ACHN (cell line): ENCODE data around the gene ODR4.
"Not testable (repeated sequence)": the region's sequence is repeated elsewhere in the genome, so short reads cannot be mapped to it uniquely, and the experiment has no call there.

Source experiments
- DNase-seq: peaks from one replicate; pipeline ENCODE4 v3.0.0-alpha.2; 2015
- in situ Hi-C: cut with HindIII; loops from 2 replicates; pipeline ENCODE4 v1.10.0; 2017; ENCODE audit warnings: low sequenced_read_pairs, low pct_ligation_motif_present, low pct_unique_long_range_greater_than_20kb

ODR4 gene

GRCh38 chr1:186375152-186375928 is at the start of gene ODR4, which contains the start of gene TPR:
ODR4 (plus strand) TSS chr1:186375838; CDS start chr1:186379786, 3,948 bp downstream.
TPR (minus strand) TSS chr1:186375253; CDS start chr1:186375028, 225 bp downstream.
- in situ Hi-C loops, result no loop called here

DNA sequence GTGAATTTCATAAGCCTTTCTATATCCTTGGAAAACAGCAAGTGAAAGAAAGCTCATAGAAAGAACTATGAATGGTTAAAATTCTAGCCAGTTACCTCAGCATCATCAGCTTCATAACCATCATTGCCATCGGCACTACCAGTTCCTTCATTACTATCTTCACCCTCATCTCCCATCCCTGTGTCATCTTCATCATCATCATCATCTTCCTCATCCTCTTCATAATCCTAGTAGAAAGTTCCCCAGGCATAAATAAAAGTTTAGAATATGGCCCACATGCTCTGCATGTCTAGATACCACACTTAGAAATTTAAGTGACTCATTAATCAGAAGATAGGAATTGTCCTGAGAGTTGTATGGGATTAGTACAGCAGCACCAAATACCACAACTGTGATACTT is 49.6 kb upstream of the ODR4 start:
- in situ Hi-C loops, result no loop called here

More at GRCh38 chr1:186375152-186375928, at the start of gene ODR4, which contains the start of gene TPR:
- peak; percentile 99 for DNase-seq

DNA sequence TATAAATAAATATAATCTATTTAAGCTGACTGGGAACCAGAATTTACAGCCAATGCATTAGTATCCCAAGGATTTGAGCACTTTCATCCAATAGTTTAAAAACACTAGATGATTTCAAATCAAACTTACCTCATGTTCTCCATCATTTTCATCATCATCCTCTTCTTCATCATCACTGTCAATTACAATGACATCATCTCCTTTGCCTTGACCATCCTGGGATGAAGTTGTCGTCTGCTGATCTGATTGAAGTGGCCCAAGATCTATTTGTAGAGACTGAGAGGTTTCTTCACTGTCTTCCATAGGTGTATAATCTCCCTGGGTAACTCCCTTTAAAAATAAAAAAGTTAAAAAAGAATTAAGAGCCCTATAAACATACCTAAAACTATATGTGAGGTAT is 48.3 kb upstream of the ODR4 start:
- in situ Hi-C loops, result no loop called here
- no peak for DNase-seq

More for the DNA sequence above, 49.6 kb upstream of the ODR4 start:
- no peak for DNase-seq

GRCh38 chr1:186330758-186331157 is 44.9 kb upstream of the ODR4 start:
- in situ Hi-C loops, result no loop called here
- peak; percentile 25 for DNase-seq

- DNase-seq, result no peak
- in situ Hi-C loops, result no loop called here
These were observed 38.1 kb upstream of the ODR4 start for GRCh38 chr1:186337554-186337953.

DNA sequence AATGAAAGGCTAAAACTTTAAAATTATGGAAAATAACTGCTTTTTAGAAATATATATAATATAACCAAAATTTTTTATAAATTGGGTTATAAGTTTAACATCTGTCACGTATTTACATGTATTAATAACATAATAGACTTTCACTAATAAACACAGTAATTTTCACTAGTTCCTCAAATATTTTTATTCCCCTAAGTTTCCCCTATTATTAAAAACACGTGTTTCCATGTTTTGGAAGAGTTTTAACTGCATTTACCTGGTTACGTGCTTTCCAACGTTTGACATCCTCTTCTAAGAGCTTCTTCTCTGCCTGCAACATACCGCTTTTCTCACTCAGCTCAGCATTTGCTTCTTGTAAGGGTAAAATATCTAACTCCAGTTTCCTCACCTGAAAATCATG is 34.9 kb upstream of the ODR4 start:
- in situ Hi-C loops, result no loop called here
- DNase-seq, result no peak

DNA sequence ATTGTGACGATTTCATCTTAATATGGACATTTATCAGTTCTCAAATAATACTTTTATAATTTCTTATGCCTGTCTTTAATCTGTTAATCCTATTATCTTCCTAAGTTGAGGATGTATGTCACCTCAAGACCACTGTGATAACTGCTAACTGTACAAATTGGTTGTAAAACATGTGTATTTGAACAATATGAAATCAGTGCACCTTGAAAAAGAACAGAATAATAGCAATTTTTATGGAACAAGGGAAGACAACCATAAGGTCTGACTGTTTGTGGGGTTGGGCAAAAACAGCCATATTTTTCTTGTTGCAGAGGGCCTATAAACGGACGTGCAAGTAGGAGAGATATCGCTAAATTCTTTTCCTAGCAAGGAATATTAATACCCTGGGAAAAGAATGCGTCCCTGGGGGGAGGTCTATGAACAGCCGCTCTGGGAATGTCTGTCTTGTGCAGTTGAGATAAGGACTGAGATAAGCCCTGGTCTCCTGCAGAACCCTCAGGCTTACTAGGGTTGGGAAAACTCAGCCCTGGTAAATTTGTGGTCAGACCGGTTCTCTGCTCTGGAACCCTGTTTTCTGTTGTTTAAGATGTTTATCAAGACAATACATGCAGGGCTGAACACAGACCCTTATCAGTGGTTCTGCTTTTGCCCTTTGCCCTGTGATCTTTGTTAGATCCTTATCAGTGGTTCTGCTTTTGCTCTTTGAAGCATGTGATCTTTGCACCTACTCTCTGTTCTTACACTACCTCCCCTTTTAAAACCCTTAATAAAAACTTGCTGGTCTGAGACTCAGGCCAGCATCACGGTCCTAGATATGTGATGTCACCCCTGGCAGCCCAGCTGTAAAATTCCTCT is 27.6 kb upstream of the ODR4 start:
- DNase-seq, in situ Hi-C loops: not testable (repeated sequence)

DNA sequence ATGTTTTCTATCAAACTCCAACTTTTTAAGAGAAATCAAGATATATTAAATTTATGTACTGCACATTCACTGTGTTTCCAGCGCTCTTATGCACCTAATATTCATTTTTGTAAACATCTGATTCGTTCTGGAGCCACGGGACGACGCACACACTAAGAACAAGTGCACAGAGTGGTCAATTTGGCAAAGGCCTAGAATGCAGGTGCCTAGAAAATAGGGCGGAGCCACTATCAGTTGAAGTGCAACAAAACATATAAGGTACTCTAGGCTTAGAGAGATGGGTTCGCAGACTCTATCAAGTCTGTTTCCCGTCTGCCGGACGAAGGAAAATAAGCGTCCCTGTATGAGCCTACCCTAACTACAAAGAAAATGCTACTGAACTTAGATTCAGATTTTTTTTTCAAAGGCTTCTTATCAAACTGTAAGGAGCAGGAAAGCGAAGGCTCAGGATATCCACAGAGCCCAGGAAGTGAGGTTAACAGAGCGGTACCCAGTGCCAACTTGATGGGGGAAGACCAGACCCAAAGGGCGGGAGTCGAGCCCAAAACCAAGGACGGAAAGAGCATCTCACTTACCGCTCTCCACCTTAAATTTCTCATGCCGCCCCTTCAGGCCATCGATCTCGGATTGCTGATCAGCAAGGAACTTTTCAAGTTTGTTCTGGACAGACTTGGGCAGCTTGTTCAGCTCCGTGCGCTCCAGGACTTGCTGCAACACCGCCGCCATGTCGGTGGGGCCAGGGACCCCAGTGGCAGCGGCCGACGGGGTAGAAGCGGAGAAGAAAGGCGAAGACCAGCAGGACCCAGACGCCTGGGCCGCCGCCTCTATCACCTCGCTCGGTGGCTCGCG is 1.1 kb upstream of the ODR4 start:
- in situ Hi-C loops, result no loop called here
- DNase-seq, result peak; percentile 60

- DNase-seq, result no peak
- in situ Hi-C loops, result no loop called here
These were observed 286 bp downstream of the ODR4 start for GRCh38 chr1:186375929-186376319.

DNA sequence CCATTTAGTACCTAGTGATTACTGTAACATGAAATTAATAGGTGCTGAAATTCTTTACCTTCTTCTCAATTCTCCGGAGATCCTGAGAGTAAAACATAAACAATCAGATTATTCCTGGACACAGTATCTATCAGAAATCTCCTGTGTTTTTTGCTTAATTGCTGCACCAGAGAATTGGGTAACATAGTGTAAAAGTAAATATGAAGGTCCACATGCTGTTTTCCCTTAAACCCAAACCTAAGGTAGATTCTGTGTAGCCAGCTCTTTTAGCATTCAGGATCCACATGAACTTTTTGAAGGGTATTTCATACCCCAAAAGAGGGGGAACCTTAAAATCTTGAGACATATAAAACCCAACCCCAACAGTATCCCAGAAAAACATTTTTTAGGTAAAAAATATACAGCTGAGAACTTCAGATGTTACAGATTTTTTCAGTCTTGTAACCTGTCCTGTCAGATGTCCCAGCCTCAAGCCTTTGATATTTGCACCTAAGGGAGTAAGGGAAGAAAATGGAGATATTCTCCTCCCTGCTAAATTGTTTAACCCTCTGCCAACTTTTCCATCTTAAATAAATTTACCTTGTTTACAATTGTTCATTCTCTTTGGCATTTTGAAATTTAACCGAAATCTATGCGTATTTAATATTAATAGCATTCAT is 11.2 kb downstream of the ODR4 start:
- DNase-seq, result no peak
- in situ Hi-C loops, result no loop called here

GRCh38 chr1:186390925-186391324 is 15.3 kb downstream of the ODR4 start:
- in situ Hi-C loops, result no loop called here
- DNase-seq, result no peak

DNA sequence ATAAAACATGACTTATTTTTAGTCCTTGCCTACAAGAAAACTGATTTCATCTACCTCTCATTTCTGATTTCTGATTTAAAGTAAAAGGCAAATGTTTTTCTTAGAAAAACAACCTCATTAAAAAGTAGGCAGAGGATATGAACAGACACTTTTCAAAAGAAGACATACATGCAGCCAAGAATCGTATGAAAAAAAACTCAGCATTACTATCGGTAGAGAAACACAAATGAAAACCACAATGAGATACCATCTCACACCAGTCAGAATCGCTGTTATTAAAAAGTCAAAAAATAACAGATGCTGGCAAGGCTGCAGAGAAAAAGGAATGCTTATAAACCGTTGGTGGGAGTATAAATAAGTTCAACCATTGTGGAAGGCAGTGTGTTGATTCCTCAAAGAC is 16.2 kb downstream of the ODR4 start:
- in situ Hi-C loops, result no loop called here
- no peak for DNase-seq

GRCh38 chr1:186392711-186393110 is 17.1 kb downstream of the ODR4 start:
- DNase-seq, in situ Hi-C loops: not testable (repeated sequence)

DNA sequence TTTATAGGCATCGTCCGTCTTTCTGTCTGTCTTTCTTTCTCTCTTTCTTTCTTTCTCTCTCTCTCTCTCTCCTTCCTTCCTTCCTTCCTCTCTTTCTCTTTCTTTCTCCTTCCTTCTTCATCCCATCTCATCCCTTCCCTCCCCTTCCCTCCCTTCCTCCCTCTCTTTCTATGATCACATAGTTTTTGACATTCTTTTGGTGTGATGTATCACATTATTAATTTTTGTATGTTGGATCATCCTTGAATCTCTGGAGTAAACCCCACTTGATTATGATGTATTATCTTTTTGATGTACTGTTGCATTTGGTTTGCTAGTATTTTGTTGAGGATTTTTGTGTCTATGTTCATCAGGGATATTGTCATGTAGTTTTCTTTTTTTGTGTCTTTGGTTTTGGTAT is 25.8 kb downstream of the ODR4 start:
- in situ Hi-C loops, DNase-seq: not testable (repeated sequence)

GRCh38 chr1:186403632-186404031 is 28.0 kb downstream of the ODR4 start:
- no peak for DNase-seq
- in situ Hi-C loops, result no loop called here

- in situ Hi-C loops, result no loop called here
These were observed 28.9 kb downstream of the ODR4 start for GRCh38 chr1:186404454-186405051.

DNA sequence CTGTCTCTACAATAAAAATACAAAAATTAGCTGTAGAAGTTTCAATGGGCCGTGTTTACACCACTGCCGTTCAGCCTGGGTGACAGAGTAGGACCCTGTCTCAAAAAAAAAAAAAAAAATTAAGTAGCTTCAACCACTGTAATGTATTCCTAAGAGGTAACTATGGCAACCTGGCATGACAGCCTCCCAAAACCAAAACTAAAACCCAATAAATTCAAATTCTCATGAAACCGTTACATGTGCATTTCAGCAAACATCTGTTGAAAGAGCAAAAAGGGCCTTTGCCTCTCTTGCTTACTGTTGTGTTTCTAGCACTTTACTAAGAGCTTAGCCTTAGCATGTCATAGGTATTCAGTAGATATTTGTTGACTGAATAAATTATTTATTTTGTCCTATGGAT is 33.5 kb downstream of the ODR4 start:
- in situ Hi-C loops, result no loop called here
- no peak for DNase-seq

More at GRCh38 chr1:186404454-186405051, 28.9 kb downstream of the ODR4 start:
- peak; percentile 57 for DNase-seq

GRCh38 chr1:186413319-186413718 is 37.7 kb downstream of the ODR4 start:
- DNase-seq, result no peak
- in situ Hi-C loops, result no loop called here
